HG03565 (cell line): ENCODE data around the gene BAIAP3.
"Not testable (repeated sequence)": the region's sequence is repeated elsewhere in the genome, so short reads cannot be mapped to it uniquely, and the experiment has no call there.

Experiments used
- ATAC-seq: cut with Tn5 transposase; IDR thresholded peaks from one replicate; pipeline ENCODE4 v1.9.1; 2021; ENCODE audit warnings: mild to moderate bottlenecking, moderate library complexity; ENCODE audit not compliant: unreplicated experiment

The BAIAP3 gene, protein sequence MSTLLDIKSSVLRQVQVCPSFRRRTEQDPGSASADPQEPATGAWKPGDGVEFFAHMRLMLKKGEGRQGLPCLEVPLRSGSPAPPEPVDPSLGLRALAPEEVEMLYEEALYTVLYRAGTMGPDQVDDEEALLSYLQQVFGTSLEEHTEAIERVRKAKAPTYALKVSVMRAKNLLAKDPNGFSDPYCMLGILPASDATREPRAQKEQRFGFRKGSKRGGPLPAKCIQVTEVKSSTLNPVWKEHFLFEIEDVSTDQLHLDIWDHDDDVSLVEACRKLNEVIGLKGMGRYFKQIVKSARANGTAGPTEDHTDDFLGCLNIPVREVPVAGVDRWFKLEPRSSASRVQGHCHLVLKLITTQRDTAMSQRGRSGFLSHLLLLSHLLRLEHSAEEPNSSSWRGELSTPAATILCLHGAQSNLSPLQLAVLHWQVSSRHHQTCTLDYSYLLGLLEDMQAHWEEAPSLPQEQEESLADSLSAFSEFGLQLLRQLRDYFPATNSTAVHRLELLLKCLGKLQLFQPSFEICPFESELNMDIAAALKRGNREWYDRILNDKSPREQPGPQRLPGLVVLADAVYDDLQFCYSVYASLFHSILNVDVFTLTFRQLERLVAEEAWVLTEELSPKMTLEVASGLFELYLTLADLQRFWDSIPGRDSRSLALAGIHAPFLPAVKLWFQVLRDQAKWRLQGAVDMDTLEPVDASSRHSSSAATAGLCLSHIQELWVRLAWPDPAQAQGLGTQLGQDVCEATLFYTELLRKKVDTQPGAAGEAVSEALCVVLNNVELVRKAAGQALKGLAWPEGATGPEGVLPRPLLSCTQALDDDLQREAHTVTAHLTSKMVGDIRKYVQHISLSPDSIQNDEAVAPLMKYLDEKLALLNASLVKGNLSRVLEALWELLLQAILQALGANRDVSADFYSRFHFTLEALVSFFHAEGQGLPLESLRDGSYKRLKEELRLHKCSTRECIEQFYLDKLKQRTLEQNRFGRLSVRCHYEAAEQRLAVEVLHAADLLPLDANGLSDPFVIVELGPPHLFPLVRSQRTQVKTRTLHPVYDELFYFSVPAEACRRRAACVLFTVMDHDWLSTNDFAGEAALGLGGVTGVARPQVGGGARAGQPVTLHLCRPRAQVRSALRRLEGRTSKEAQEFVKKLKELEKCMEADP

DNA sequence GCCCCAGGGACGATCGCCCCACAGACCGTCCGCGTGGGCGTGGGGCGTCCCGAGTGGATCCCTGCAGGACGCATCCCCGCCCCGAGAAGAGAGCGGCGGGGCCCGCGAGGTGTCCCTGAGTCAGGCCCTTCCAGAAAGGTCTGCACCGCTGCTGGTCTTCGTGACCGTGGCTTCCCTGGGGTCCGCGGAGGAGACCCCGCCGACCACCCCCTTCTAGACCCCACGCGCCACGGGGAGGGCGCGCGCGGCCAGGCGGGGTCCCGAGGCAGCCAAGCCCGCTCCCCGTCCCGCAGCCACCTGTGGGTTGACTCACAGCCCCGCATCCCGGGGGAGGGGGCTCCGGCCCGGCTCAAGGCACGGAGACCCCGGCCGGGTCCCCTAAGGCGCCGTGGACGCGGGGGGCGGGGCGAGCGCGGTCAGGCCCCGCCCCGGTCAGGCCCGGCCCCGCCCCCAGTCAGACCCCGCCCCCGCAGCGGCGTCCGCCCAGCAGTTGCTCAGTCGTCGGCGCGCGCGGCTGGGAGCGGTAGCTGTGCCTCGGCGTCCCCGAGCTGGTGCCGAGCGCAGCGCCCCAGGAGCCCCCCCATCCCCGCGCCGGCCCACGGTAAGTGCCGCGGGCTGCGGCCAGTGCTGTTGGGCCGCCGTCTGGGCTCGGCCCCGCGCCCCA is at the start of gene BAIAP3:
TSS of gene BAIAP3 (plus strand) at position 497 of the 664 bp plus-strand sequence. CDS start 4,905 bp downstream, outside the sequence.
- ATAC-seq: no peak

DNA sequence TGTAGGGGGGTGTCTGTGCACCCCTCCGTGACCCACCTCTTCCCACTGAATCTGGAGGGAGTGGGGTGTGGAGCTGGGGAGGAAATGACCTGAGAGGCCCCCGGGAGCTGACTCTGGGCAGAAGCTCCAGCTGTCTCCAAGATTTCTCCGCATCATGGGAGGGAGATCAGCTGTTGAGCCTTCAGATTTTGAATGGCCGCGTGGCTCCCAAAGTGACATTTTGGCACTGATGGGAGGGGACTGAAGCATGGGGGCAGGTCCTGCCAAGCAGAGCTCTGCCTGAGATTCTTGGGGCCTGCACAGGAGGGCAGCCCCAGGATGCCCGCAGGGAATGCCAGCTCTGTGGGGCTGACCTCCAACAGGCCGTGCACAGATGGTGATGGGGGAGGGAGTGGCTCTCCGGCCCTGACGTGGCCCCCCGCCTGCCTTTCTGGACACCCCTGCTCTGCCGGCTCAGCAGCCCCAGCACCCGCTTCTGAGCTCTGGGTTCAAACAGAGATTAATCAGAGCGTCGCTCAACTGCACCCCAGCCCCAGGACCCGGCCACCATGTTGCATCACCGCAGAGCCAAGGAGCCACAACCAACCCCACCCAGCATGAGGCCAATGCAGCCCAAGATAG is 49.3 kb upstream of the BAIAP3 start:
- no peak for ATAC-seq

DNA sequence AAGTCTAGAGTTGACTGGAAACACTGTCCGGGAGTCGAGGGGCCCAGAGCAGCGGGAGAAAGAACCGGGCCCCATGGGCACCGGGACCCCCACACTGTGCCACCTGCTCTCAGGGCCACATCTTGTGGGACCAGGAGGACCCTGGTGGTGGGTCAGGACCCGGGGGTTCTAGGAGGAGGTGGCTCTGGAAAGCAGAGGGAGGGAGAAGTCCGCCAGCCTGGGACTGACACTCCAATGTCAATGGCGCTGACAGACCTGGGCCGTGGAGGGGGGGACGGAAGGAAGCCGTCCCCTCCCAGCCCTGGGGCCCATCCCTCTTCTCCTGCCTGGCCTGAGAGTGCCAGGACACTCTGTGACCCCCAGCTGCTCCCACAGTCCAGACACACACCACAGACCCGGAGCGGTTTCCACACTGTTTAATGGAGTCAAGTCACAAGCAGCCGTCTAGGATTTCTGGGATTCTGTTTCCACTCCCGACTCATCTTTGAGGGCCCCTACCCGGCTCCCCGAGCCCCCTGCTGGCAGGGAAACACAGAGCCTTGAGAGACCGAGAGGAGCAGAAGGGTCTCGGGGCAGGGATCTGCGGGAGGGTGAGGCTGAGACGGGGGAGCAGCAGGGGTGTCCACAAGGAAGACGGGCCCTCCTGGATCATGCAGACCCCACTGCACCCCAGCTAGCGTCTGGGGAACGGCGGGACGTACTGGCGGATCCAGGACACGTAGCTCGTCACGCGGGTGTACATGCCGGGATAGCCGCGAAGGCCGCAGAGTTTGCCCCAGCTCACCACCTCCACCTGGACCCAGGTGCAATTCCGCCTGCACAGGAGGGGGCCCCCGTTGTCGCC is 47.6 kb upstream of the BAIAP3 start:
- no peak for ATAC-seq

DNA sequence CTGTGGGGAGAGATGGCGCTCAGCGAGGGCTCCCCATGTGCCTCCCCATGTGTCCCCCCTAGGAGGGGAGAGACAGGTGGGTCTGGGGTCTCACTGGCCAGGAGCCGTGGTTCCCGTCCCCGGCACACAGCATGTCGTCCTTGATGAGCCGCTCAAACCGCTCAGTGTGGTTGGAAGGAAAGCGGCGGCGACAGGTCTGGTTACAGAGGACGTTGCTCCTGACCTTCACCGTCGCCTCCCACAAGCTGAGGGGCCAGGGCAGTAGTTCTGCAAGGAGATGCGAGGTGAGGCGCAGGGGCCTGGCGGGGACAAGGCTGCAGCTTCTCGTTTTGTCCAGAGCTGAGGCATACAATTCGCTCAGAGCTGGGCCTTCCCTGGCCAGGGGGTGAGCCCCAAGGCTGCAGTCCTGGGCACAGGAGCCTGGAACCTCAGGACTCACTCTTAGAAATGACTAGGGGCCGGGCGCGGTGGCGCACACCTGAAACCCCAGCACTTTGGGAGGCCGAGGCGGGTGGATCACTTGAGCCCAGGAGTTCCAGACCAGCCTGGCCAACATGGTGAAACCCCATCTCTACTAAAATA is 46.8 kb upstream of the BAIAP3 start:
- ATAC-seq: no peak

DNA sequence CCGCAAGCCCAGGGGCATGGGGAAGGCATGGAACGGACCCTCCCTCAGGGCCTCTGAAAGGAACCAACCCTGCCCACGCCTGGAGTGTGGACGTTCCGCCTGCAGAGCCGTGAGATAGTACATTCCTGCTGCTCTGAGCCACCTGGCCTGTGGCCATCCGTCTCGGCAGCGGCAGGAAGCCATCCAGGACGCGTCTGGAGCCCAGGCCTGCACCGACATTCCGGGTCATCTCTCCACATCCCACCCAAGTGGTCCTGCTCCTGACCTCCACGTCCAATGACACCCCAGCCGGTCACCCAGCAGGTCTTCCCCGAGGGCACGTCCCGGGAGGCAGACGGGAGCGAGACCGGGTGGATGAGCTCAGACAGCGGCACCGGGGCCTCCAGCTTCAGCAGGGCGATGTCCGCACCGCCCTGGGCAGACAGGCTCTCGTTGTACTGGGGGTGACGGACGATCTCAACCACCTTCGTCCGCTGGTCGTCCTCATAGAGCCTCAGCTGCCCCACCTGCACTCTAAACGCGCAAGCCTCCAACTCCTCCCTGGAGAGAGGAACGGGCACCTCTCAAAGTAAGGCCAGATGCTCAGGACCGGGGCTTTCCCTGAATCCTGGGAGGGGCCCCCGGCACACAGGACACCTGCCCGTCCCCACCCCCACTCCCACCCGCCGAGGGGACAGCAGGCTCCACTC is 45.3 kb upstream of the BAIAP3 start:
- no peak for ATAC-seq

DNA sequence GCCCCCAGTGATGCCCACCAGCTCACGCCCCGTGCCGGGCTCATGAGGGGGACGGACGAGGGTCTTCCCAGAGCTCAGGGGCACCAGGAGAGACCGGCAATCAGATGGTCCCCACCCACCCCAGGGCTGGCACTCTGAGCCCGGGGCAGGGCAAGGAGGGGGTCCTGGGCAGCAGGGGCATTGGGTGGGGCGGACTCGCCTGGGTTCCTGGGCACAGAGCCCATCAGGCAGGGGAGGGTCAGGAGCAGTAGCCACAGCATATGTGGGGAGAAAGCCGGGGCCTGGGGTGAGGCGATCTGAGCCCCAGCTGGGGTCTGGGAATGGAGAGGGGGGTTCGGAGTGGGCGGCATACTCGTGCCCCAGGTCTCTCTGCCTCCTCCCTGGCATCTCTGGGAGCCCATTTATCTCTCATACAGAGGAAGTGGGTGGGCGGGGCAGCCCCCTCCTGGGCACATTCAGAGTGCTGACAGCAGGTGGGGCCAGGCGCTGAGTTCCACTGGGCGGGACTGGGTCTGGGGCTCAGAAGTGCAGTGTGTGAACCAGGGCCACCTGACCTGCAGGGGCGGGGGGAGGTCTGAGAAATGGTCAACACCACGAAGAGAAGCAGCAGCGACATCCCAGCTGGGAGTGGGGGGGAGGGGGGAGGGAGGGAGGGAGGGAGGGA is 44.5 kb upstream of the BAIAP3 start:
- ATAC-seq: no peak

DNA sequence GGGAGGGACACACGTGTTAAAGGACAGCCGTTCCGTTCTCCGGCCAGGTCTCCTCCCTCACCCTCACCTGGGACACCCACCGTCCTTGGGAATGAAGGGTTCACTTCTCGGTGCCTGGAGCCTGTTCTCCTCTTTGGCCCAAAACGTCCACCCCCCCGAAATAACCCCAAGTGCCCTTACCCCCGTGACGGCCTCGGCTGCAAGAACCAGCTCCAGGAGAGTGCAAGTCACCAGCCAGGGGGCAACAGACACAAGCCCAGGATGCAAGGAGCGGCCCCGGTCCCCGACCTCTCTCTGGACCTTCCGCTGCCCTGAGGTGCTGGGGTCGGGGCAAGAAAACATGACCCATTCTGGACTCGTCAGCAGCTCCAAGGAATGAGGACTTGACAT is 44.0 kb upstream of the BAIAP3 start:
- ATAC-seq: no peak

DNA sequence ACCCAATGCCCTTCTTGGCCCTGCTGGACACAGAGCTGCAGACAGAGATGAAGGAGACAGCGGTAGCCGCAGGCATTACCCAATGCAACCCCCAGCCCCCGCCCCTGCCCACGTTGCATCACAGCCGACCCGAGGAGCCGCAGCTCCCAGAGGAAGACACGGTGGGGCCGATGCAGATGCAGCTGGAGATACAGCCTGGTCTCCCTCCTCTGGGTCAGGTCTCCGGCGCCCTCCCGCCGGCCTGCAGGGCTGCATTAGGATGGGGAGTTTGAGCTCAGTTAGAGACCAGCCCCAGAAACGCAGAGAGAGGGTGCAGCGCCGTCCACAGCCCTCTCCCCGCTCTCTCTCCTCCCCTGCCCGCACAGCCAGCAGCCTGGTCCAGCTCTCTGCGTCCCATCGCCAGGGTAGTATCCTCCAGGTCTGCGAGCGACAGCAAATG is 43.4 kb upstream of the BAIAP3 start:
- ATAC-seq: no peak

DNA sequence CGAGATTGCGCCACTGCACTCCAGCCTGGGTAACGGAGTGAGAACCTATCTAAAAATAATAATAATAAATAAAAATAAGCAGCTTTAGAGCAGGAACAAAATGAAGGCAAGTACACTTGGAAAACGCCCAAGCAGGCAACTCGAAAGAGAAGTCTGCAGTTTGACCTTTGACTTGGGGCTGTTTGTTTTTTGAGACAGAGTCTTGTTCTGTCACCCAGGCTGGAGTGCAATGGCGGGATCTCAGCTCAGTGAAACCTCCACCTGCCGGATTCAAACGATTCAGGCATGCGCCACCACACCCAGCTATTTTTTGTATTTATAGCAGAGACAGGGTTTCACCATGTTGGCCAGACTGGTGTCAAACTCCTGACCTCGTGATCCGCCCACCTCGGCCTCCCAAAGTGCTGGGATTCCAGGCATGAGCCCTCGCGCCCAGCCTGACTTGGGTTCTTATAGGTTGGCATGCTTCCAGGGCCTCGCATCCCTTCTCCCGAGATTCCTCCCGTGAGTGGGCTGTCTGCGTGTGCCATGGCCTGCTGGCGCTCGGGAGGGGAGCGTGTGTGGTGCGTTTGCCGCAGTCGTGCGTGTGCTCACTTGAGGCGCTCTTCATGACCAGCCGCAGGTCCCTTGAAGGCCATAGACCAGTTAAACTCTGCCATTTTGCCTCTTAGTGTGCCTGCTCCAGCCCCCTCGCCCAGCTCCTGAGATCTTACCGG is 42.4 kb upstream of the BAIAP3 start:
- no peak for ATAC-seq

DNA sequence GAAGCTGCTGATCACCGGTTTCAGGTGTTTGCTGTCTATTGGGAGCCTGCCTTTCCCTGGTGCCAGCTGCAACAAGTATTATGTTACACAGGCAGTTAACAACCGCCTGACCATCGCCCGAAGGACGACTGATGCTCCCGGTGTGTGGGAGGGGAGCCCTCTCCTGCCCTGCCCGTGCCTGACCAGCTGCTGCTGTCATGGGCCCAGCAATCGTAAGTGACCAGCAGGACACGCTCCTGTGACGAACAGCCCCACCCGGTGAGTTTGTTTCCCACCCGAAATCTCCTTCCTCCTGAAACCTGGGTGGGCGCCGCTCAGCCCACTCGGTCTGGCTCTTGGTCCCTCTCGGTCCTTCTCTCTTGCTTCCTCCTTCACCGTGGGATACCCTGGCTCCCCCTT is 41.9 kb upstream of the BAIAP3 start:
- ATAC-seq: no peak

DNA sequence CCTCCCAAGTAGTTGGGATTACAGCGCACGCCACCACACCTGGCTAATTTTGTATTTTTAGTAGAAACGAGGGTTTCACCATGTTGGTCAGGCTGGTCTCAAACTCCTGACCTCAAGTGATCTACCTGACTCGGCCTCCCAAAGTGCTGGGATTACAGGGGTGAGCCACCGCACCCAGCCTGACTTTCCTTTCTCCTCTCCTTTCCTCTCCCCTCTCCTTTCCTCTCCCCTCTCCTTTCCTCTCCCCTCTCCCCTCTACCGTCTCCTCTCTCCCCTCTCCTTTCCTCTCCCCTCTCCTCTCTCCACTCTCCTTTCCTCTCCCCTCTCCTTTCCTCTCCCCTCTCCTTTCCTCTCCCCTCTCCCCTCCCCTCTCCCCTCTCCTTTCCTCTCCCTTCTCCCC is 41.2 kb upstream of the BAIAP3 start:
- ATAC-seq: not testable (repeated sequence)

DNA sequence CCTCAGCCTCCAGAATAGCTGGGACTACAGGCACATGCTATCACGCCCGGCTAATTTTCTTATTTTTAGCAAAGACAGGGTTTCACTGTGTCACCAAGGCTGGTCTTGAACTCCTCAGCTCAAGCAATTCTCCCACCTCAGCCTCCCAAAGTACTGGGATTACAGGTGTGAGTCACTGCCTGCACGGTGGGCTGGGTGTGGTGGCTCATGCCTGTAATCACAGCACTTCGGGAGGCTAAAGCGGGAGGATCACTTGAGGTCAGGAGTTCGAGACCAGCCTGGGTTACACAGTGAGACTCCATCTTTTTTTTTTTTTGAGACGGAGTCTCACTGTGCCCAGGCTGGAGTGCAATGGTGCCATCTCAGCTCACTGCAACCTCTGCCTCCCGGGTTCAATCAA is 40.6 kb upstream of the BAIAP3 start:
- ATAC-seq: not testable (repeated sequence)

DNA sequence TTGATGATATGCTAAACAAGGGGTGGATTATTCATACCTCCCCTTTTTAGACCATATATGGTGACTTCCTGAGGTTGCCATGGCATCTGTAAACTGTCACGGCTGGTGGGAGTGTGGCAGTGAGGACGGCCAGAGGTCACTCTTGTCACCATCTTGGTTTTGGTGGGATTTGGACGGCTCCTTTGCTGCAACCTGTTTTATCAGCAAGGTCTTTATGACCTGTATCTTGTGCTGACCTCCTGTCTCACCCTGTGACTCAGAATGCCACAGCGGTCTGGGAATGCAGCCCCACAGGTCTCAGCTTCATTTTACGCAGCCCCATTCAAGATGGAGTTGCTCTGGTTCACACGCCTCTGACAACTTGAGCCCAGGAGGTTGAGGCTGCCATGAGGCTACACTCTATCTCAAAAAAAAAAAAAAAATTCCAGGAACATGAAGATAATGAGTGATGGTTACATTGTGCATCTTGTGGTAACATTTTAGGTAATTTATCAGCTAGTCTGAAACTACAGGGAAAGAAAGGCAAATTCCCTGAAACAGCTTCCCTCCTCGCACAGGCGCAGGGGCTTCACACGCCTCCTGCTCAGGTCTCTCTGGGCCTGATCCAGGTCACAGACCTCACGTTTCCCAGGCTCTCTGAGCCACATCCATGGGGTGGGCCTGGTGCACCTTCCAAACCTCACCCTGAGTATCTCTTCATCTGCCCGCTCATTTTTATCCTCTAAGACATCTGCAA is 39.4 kb upstream of the BAIAP3 start:
- no peak for ATAC-seq

DNA sequence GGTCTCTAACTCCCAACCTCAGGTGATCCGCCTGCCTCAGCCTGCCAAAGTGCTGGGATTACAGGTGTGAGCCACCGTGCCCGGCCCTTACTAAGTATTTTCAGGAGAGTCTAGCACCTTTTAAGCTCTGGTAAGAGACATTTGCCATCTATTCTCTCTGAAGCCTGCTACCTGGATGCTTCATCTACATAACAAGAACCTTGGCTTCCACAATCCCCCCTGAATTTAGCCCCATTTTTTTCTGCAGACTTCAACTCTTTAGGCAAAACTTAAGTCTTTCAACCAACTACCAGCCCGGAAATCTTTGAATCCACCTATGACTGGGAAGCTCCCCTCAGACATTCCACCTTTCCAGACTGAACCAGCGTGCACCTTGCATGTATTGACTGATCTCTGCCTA is 38.0 kb upstream of the BAIAP3 start:
- no peak for ATAC-seq

DNA sequence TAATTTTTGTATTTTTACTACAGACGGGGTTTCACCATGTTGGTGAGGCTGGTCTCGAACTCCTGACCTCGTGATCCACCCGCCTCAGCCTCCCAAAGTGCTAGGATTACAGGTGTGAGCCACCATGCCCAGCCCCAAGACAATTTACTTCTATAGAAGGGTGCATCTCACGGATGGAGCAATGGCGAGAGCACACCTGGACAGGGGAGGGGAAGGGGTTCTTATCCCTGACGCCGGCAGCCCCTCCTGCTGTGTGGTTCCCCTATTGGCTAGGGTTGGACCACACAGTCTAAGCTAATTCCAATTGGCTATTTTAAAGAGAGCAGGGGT is 36.8 kb upstream of the BAIAP3 start:
- ATAC-seq: not testable (repeated sequence)

DNA sequence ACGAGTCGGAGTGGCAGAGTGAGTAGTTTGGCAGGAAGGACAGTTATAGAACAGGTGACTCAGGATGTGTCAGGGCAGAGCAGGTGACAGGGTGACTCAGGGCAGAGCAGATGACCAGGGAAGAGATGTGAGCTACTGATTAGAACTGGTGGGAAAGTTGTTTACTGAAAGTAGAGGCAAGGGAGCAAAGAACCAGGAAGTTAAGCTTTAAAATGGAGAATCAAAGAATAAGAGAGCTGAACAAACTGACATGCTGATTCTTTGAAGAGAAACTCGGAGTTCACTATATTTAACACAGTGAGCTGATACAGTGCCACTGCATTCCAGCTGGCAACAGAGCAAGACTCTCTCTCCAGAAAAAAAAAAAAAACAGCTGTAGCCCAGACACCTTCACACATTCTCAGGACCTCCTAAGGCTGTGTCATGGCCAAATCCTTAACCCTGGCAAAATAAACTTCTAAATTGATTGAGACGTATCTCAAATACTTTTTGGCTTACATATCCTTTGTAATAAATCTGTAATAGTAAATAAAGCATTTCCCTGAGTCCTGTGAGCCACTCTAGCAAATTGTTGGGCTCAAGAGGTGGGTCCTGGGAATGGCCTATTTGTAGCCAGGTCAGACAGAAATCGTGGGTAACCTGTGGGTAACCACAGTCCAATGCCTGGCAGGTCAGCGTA is 36.3 kb upstream of the BAIAP3 start:
- no peak for ATAC-seq
